ENCODE measurements around the gene PMF1.

PMF1 gene

GRCh38 chr1:156276966-156277381 lies 64.2 kb downstream of the PMF1 start:
- no peak for TF ChIP-seq CTCF (IDR thresholded peaks at IDR 0.05; ENCODE audit: low read depth, low read length)

GRCh38 chr1:156279837-156280236 lies 67.0 kb downstream of the PMF1 start:
- no peak for TF ChIP-seq CTCF (IDR thresholded peaks at IDR 0.05; ENCODE audit: low read depth, low read length)
- no peak for DNase-seq (ENCODE audit: extremely low read depth, low read depth)

More at GRCh38 chr1:156276966-156277381, 64.2 kb downstream of the PMF1 start:
- no peak for DNase-seq (ENCODE audit: extremely low read depth, low read depth)

- DNase-seq (ENCODE audit: extremely low read depth, low read depth), result no peak
- no peak for TF ChIP-seq CTCF (IDR thresholded peaks at IDR 0.05; ENCODE audit: low read depth, low read length)
Measured at GRCh38 chr1:156281281-156281680, 68.5 kb downstream of the PMF1 start.

GRCh38 chr1:156281693-156282478 lies 69.1 kb downstream of the PMF1 start:
- no peak for TF ChIP-seq CTCF (IDR thresholded peaks at IDR 0.05; ENCODE audit: low read depth, low read length)
- DNase-seq (ENCODE audit: extremely low read depth, low read depth), result no peak

GRCh38 chr1:156282479-156283222 lies 69.8 kb downstream of the PMF1 start, which contains the start of gene SMG5:
Gene SMG5, minus strand, starts transcription at chr1:156282825. Its CDS starts 145 bp downstream, at chr1:156282680.
- DNase-seq (ENCODE audit: extremely low read depth, low read depth), result peak; percentile 97
- TF ChIP-seq CTCF (IDR thresholded peaks at IDR 0.05; ENCODE audit: low read depth, low read length), result no peak

GRCh38 chr1:156283521-156283920 lies 70.7 kb downstream of the PMF1 start:
- DNase-seq (ENCODE audit: extremely low read depth, low read depth), result no peak
- no peak for TF ChIP-seq CTCF (IDR thresholded peaks at IDR 0.05; ENCODE audit: low read depth, low read length)

- TF ChIP-seq CTCF (IDR thresholded peaks at IDR 0.05; ENCODE audit: low read depth, low read length), result no peak
- no peak for DNase-seq (ENCODE audit: extremely low read depth, low read depth)
Measured at GRCh38 chr1:156284112-156284511, 71.3 kb downstream of the PMF1 start, which contains the start of gene TMEM79. Gene TMEM79, plus strand, starts transcription at chr1:156284325. Its CDS starts 902 bp downstream, at chr1:156285227.

Measured in AG09319 (cell line).